Mesothelial cell of epicardium (in vitro differentiated cells): ENCODE measurements around the gene NSUN6. TPM values are rescaled to one million over a fixed set of nuclear protein-coding genes. Genes with fewer than 3 reads are reported as not detected.

Experiments
- DNase-seq, 2 experiments: peaks; one replicate each; pipeline ENCODE4 v3.0.0; 2021; ENCODE audit warnings: low spot score in 2 of 2; ENCODE audit not compliant: unreplicated experiment in 2 of 2
- H3K27ac Mint-ChIP-seq: 2 replicates; pipeline ENCODE4 v1.8.0; 2021; ENCODE audit warnings: mixed read lengths
- H3K27me3 Mint-ChIP-seq: 2 replicates; pipeline ENCODE4 v1.8.0; 2021; ENCODE audit warnings: low read depth, mixed read lengths
- H3K36me3 Mint-ChIP-seq: 2 replicates; pipeline ENCODE4 v1.8.0; 2021; ENCODE audit warnings: mixed read lengths
- H3K4me1 Mint-ChIP-seq: 2 replicates; pipeline ENCODE4 v1.8.0; 2021; ENCODE audit warnings: mixed read lengths
- H3K4me3 Mint-ChIP-seq: 2 replicates; pipeline ENCODE4 v1.8.0; 2021; ENCODE audit warnings: mild to moderate bottlenecking, moderate library complexity, mixed read lengths
- H3K9me3 Mint-ChIP-seq: 2 replicates; pipeline ENCODE4 v1.8.0; 2021; ENCODE audit warnings: mixed read lengths
- total RNA-seq: library from RNA; stranded (reverse); gene quantifications from 3 replicates; pipeline ENCODE4 v1.2.1, GENCODE V29; 2021
- TF ChIP-seq, protein P1 (sequence below): fragments of 200-600 bp; sonication (generic); IDR thresholded peaks from one replicate; pipeline ENCODE4 v1.5.0; 2021; ENCODE audit warnings: antibody characterized with exemption; ENCODE audit not compliant: unreplicated experiment

Gene NSUN6
- total RNA-seq, 1 donor from 2014 or later = 22.2 TPM

DNA sequence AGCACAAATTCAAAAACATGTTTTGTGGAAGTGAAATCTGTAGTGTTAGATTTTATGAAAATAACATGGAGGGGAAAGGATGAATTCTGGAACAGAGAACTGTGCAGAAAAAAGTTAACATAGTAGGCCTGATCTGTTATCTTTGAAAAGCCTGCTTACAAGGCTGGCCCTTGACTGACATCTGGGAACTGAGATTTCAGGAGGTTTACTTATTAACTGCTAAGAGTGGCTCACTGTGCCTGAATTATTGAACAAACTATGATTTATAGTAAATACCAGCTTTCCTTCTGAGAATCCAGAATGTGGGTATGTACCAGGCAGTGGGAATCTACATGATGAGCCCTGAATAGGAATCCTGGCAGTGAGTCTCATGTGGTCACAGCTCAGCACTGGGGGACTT lies 30.5 kb downstream of the NSUN6 start:
- Mint-ChIP-seq H3K27me3 (no peaks in the 10 kb centered on the region), H3K9me3 (no peaks in the 10 kb centered on the region), H3K36me3 (peaks cover 6% of the 10 kb centered on the region), H3K27ac (no peak overlapping the region), H3K4me3 (no peak overlapping the region), H3K4me1 (peaks cover 23% of the 10 kb centered on the region)
- TF ChIP-seq, protein P1, sequence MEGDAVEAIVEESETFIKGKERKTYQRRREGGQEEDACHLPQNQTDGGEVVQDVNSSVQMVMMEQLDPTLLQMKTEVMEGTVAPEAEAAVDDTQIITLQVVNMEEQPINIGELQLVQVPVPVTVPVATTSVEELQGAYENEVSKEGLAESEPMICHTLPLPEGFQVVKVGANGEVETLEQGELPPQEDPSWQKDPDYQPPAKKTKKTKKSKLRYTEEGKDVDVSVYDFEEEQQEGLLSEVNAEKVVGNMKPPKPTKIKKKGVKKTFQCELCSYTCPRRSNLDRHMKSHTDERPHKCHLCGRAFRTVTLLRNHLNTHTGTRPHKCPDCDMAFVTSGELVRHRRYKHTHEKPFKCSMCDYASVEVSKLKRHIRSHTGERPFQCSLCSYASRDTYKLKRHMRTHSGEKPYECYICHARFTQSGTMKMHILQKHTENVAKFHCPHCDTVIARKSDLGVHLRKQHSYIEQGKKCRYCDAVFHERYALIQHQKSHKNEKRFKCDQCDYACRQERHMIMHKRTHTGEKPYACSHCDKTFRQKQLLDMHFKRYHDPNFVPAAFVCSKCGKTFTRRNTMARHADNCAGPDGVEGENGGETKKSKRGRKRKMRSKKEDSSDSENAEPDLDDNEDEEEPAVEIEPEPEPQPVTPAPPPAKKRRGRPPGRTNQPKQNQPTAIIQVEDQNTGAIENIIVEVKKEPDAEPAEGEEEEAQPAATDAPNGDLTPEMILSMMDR = no peak
- no peak for DNase-seq

DNA sequence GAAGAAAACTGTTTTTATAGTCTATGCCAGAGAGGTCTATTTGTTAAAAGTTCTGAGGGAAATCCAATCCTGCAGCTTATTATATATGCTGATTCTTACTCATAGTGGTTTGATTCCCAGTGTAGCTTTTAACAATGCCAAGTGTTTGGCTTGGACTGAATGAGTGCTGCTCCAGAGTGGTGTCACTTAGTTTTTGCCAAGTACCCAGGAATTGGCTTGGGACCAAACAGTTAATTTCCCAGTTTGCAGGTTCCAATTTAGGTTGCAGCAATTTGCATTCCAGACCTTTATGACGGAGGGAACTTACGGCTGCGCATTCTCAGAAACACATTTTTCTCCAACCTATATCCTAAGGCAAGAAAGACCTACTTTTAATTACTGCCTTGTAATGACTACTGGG lies 32.4 kb downstream of the NSUN6 start:
- Mint-ChIP-seq H3K9me3 (no peaks in the 10 kb centered on the region), H3K4me3 (no peak overlapping the region), H3K27ac (peak overlapping the region; percentile 26), H3K4me1 (peaks cover 20% of the 10 kb centered on the region), H3K27me3 (no peaks in the 10 kb centered on the region), H3K36me3 (peaks cover 10% of the 10 kb centered on the region)
- TF ChIP-seq, protein P1 = no peak
- DNase-seq = no peak

DNA sequence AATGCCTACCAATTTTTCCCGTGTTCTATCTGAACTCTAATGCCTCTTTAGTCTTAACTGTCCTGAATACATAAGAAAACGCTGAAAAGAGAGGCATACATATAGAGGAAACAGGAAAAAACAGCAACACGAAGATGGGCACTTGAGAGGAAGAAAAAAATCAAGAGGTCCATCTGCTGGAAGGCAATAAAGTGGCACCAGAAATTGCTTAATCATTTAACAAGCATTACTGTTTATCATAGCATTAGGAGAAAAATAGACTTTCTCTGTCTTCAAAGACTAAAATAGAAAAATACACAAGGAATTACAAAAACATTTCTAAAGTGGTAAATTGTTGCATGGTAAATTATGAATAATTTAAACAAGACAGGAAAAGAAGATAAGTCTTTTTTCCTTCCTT lies 35.0 kb downstream of the NSUN6 start:
- TF ChIP-seq, protein P1 = no peak
- Mint-ChIP-seq H3K27me3 (no peaks in the 10 kb centered on the region), H3K9me3 (no peaks in the 10 kb centered on the region), H3K4me1 (peaks cover 13% of the 10 kb centered on the region), H3K4me3 (no peak overlapping the region), H3K36me3 (peaks cover 19% of the 10 kb centered on the region), H3K27ac (no peak overlapping the region)
- no peak for DNase-seq

DNA sequence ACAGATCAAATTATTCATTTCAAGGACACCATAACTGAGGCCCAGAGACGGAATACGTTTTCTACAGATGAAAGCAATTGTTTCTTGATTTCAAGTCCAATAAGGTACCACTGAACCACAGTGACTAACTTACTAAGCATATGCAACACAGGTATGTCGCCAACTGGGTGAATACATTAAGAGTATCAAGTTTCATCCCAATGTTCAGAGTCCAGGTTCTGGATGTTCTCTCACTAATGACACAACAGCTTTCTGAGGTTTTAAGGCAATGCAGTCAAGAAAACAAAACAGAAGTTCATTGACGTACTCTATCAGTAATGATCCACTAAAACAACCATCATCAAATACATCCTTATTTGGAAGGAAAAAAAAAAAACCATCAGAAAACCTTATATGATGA lies 35.8 kb downstream of the NSUN6 start:
- DNase-seq = no peak
- no peaks in the 10 kb centered on the region for H3K27me3 Mint-ChIP-seq
- TF ChIP-seq, protein P1 = no peak

DNA sequence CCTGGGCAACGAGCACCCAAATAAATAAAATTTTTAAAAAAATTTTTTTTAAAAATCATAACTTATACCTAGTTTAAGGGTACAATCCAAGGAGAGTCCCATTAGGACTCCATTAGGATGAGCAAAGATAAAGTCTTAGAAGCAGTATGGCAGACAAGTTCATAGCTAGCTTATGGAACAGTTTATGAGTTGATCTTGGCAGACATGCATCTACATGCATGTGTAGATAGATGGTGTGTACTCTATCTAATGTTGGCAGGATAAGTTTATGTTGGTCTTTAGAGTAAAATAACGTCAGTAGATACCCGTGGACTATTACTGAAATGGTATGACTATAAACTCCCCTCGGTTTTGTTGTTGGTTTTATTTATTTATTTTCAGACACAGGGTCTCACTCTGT lies 40.2 kb downstream of the NSUN6 start:
- H3K4me3 Mint-ChIP-seq = no peak overlapping the region
- TF ChIP-seq, protein P1 = no peak
- H3K27ac Mint-ChIP-seq = no peak overlapping the region

More for the DNA sequence above, 35.8 kb downstream of the NSUN6 start:
- no peak overlapping the region for H3K4me3 Mint-ChIP-seq
- no peak overlapping the region for H3K27ac Mint-ChIP-seq
- no peaks in the 10 kb centered on the region for H3K9me3 Mint-ChIP-seq
- H3K36me3 Mint-ChIP-seq = peaks cover 21% of the 10 kb centered on the region
- H3K4me1 Mint-ChIP-seq = peaks cover 14% of the 10 kb centered on the region

DNA sequence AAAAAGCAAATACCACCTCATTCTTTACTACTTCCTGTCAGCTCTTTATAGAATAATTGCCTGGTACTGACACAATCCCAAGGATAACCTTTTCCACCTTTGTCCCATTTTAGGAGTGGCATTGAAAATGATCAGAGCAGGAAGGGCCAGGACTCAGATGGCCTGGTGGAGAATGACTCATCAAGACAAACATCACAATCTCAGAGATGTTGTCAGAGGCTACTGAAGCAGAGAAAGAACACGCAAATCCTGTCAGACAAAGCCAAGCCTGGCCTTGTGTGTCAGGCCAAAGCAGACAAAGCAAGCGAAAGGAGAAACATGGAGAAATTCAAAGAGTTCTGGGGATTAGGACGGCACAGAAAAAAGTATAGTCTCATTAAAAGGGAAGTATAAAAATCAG lies 40.9 kb downstream of the NSUN6 start:
- no peak overlapping the region for H3K4me3 Mint-ChIP-seq
- no peaks in the 10 kb centered on the region for H3K9me3 Mint-ChIP-seq
- peak overlapping the region; percentile 63 for H3K27ac Mint-ChIP-seq
- no peaks in the 10 kb centered on the region for H3K27me3 Mint-ChIP-seq
- peaks cover 26% of the 10 kb centered on the region for H3K36me3 Mint-ChIP-seq
- H3K4me1 Mint-ChIP-seq = peaks cover 8% of the 10 kb centered on the region
- TF ChIP-seq, protein P1 = no peak
- no peak for DNase-seq

More for the DNA sequence above, 40.2 kb downstream of the NSUN6 start:
- no peak for DNase-seq
- Mint-ChIP-seq H3K36me3 (peaks cover 26% of the 10 kb centered on the region), H3K27me3 (no peaks in the 10 kb centered on the region), H3K9me3 (no peaks in the 10 kb centered on the region), H3K4me1 (peaks cover 8% of the 10 kb centered on the region)
